ENCODE results near the gene TGFB2. TPM values are rescaled to one million over a fixed set of nuclear protein-coding genes. Genes with fewer than 3 reads are reported as not detected.

TGFB2 gene
- total and polyA plus RNA-seq, 7 donors = 0.23 to 11.8 (median 6.3) TPM

- no peak for DNase-seq
- WGBS, 2 donors = 79 to 85% methylated on average over 8 of the region's 8 CpGs
- Histone ChIP-seq H3K4me1 (peaks cover 0 to 43% (median 32%) of the 10 kb centered on the region in 4 donors), H3K27ac (peak overlapping the region; percentile 63 to 86 (median 78)), H3K36me3 (no peaks in the 10 kb centered on the region), H3K4me3 (no peak overlapping the region), H3K9me3 (no peaks in the 10 kb centered on the region), H3K27me3 (no peaks in the 10 kb centered on the region)
- intact Hi-C loops (cut with DNase I) = no loop called here
- TF ChIP-seq POLR2A (IDR thresholded peaks at IDR 0.05) (no peak), CTCF (IDR thresholded peaks at IDR 0.05) (no peak), POLR2AphosphoS5 (IDR thresholded peaks at IDR 0.05) (no peak), EP300 (IDR thresholded peaks at IDR 0.05) (no peak)
Measured at GRCh38 chr1:218459450-218459849, 114.3 kb downstream of the TGFB2 start.

GRCh38 chr1:218459878-218460711 is 115.0 kb downstream of the TGFB2 start:
- H3K4me1 ChIP-seq = peaks cover 0 to 43% (median 32%) of the 10 kb centered on the region in 4 donors
- WGBS, 2 donors = 24 to 42% methylated on average over 6 of the region's 6 CpGs
- intact Hi-C loops (cut with DNase I) = no loop called here
- H3K27me3 ChIP-seq = no peaks in the 10 kb centered on the region
- TF ChIP-seq CTCF (IDR thresholded peaks at IDR 0.05) (no peak), POLR2A (IDR thresholded peaks at IDR 0.05) (no peak), POLR2AphosphoS5 (IDR thresholded peaks at IDR 0.05) (peak in 1 of 4 donors; percentile 43)
- DNase-seq = peak; percentile 70
- no peak overlapping the region for H3K4me3 ChIP-seq
- peak overlapping the region; percentile 63 to 86 (median 78) for H3K27ac ChIP-seq
- H3K36me3 ChIP-seq = no peaks in the 10 kb centered on the region
- no peaks in the 10 kb centered on the region for H3K9me3 ChIP-seq

- Histone ChIP-seq H3K4me1 (peaks cover 0 to 43% (median 32%) of the 10 kb centered on the region in 4 donors), H3K27ac (peak overlapping the region in 3 of 4 donors; percentile 74 to 86 (median 83)), H3K4me3 (no peak overlapping the region), H3K9me3 (no peaks in the 10 kb centered on the region), H3K27me3 (no peaks in the 10 kb centered on the region), H3K36me3 (no peaks in the 10 kb centered on the region)
- no peak for TF ChIP-seq EP300 (IDR thresholded peaks at IDR 0.05)
- no peak for TF ChIP-seq CTCF (IDR thresholded peaks at IDR 0.05)
- TF ChIP-seq POLR2A (IDR thresholded peaks at IDR 0.05) = no peak
- TF ChIP-seq POLR2AphosphoS5 (IDR thresholded peaks at IDR 0.05) = no peak
- intact Hi-C loops (cut with DNase I) = no loop called here
- no peak for DNase-seq
- 74 to 79% methylated on average over 1 of the region's 1 CpG for WGBS, 2 donors
Measured at GRCh38 chr1:218461351-218461750, 116.2 kb downstream of the TGFB2 start.

- no peak for DNase-seq
- H3K4me1 ChIP-seq = peaks cover 0 to 43% (median 32%) of the 10 kb centered on the region in 4 donors
- no peaks in the 10 kb centered on the region for H3K36me3 ChIP-seq
- intact Hi-C loops (cut with DNase I) = no loop called here
- no peak for TF ChIP-seq CTCF (IDR thresholded peaks at IDR 0.05)
- no peak for TF ChIP-seq POLR2AphosphoS5 (IDR thresholded peaks at IDR 0.05)
- no peak for TF ChIP-seq POLR2A (IDR thresholded peaks at IDR 0.05)
- no peak for TF ChIP-seq EP300 (IDR thresholded peaks at IDR 0.05)
- H3K27ac ChIP-seq = peak overlapping the region; percentile 3 to 86 (median 68)
- H3K9me3 ChIP-seq = no peaks in the 10 kb centered on the region
- H3K4me3 ChIP-seq = no peak overlapping the region
- 85 to 88% methylated on average over 4 of the region's 4 CpGs for WGBS, 2 donors
- no peaks in the 10 kb centered on the region for H3K27me3 ChIP-seq
Measured at GRCh38 chr1:218462116-218462515, 117.0 kb downstream of the TGFB2 start.

Measured in sigmoid colon (tissue), 7 donors.